ENCODE results near the gene ETV3.
"Not testable (repeated sequence)": the region's sequence is repeated elsewhere in the genome, so short reads cannot be mapped to it uniquely, and the experiment has no call there.

The ETV3 gene

GRCh38 chr1:157111396-157112165 lies 26.6 kb downstream of the ETV3 start:
- FAIRE-seq: no peak

GRCh38 chr1:157110686-157111085 lies 27.5 kb downstream of the ETV3 start:
- FAIRE-seq: no peak

- FAIRE-seq: no peak
Observed at GRCh38 chr1:157110003-157110402, 28.2 kb downstream of the ETV3 start.

GRCh38 chr1:157108448-157108847 lies 29.7 kb downstream of the ETV3 start:
- no peak for FAIRE-seq

- no peak for FAIRE-seq
Observed at GRCh38 chr1:157107702-157108101, 30.5 kb downstream of the ETV3 start.

GRCh38 chr1:157106813-157107189 lies 31.4 kb downstream of the ETV3 start:
- FAIRE-seq: no peak

- no peak for FAIRE-seq
Observed at GRCh38 chr1:157105988-157106812, 32.0 kb downstream of the ETV3 start.

GRCh38 chr1:157105298-157105987 lies 32.8 kb downstream of the ETV3 start:
- no peak for FAIRE-seq

GRCh38 chr1:157104598-157105293 lies 33.4 kb downstream of the ETV3 start:
- FAIRE-seq: no peak

GRCh38 chr1:157103268-157103667 lies 34.9 kb downstream of the ETV3 start:
- no peak for FAIRE-seq

GRCh38 chr1:157101149-157101548 lies 37.0 kb downstream of the ETV3 start:
- FAIRE-seq: no peak

- FAIRE-seq: no peak
Observed at GRCh38 chr1:157099633-157100009, 38.6 kb downstream of the ETV3 start, which contains the start of gene ETV3L. Gene ETV3L, minus strand, starts transcription at chr1:157099808. Its CDS starts 285 bp downstream, at chr1:157099523.

- not testable (repeated sequence) for FAIRE-seq
Observed at GRCh38 chr1:157098987-157099632, 39.1 kb downstream of the ETV3 start.

GRCh38 chr1:157098519-157098918 lies 39.7 kb downstream of the ETV3 start:
- no peak for FAIRE-seq

- no peak for FAIRE-seq
Observed at GRCh38 chr1:157097692-157098091, 40.5 kb downstream of the ETV3 start.

GRCh38 chr1:157096881-157097280 lies 41.3 kb downstream of the ETV3 start:
- no peak for FAIRE-seq

GRCh38 chr1:157095551-157095950 lies 42.6 kb downstream of the ETV3 start:
- no peak for FAIRE-seq

GRCh38 chr1:157095091-157095490 lies 43.1 kb downstream of the ETV3 start:
- no peak for FAIRE-seq

GRCh38 chr1:157092831-157093230 lies 45.4 kb downstream of the ETV3 start:
- no peak for FAIRE-seq

GRCh38 chr1:157091668-157092273 lies 46.4 kb downstream of the ETV3 start:
- FAIRE-seq: no peak

GRCh38 chr1:157091186-157091585 lies 47.0 kb downstream of the ETV3 start:
- no peak for FAIRE-seq

GRCh38 chr1:157090771-157091170 lies 47.4 kb downstream of the ETV3 start:
- FAIRE-seq: no peak

All from G401.6 (cell line).